IPS-NIHi7 (cell line): ENCODE data around the gene UTP20.
"Not testable (repeated sequence)": the region's sequence is repeated elsewhere in the genome, so short reads cannot be mapped to it uniquely, and the experiment has no call there.

Experiments used
- DNase-seq: peaks from one replicate; pipeline ENCODE4 v3.0.0; 2012; ENCODE audit warnings: mixed read lengths; ENCODE audit errors: extremely low spot score

Gene UTP20

GRCh38 chr12:101327051-101327450 is 47.1 kb downstream of the UTP20 start:
- DNase-seq, result no peak

- DNase-seq, result no peak
These were observed 47.6 kb downstream of the UTP20 start for GRCh38 chr12:101327546-101327945.

GRCh38 chr12:101328917-101329316 is 49.0 kb downstream of the UTP20 start:
- DNase-seq, result no peak

GRCh38 chr12:101330631-101331030 is 50.7 kb downstream of the UTP20 start:
- no peak for DNase-seq

- no peak for DNase-seq
These were observed 56.5 kb downstream of the UTP20 start for GRCh38 chr12:101336437-101336836.

GRCh38 chr12:101338087-101338486 is 58.2 kb downstream of the UTP20 start:
- no peak for DNase-seq

- DNase-seq, result no peak
These were observed 64.0 kb downstream of the UTP20 start for GRCh38 chr12:101343893-101344292.

- DNase-seq, result no peak
These were observed 71.8 kb downstream of the UTP20 start for GRCh38 chr12:101351682-101352081.

GRCh38 chr12:101356794-101357193 is 76.9 kb downstream of the UTP20 start:
- no peak for DNase-seq

- DNase-seq, result no peak
These were observed 81.5 kb downstream of the UTP20 start for GRCh38 chr12:101361455-101361854.

GRCh38 chr12:101368016-101368415 is 88.1 kb downstream of the UTP20 start:
- DNase-seq, result no peak

- no peak for DNase-seq
These were observed 92.5 kb downstream of the UTP20 start for GRCh38 chr12:101372431-101372830.

- DNase-seq, result no peak
These were observed 95.7 kb downstream of the UTP20 start for GRCh38 chr12:101375573-101375972.

GRCh38 chr12:101379149-101379548 is 99.2 kb downstream of the UTP20 start:
- no peak for DNase-seq

GRCh38 chr12:101391181-101391580 is 111.3 kb downstream of the UTP20 start:
- DNase-seq, result not testable (repeated sequence)

- no peak for DNase-seq
These were observed 127.1 kb downstream of the UTP20 start for GRCh38 chr12:101407049-101407435.

- DNase-seq, result peak; percentile 83
These were observed 127.8 kb downstream of the UTP20 start, which contains the start of gene ARL1 for GRCh38 chr12:101407436-101408345. TSS of gene ARL1 (minus strand) at chr12:101407772. CDS start at chr12:101407645, 127 bp downstream.

GRCh38 chr12:101410169-101410568 is 130.3 kb downstream of the UTP20 start:
- DNase-seq, result not testable (repeated sequence)

GRCh38 chr12:101414533-101415119 is 134.7 kb downstream of the UTP20 start:
- DNase-seq, result peak; percentile 41

- no peak for DNase-seq
These were observed 135.3 kb downstream of the UTP20 start for GRCh38 chr12:101415228-101415627.

- DNase-seq, result not testable (repeated sequence)
These were observed 142.2 kb downstream of the UTP20 start for GRCh38 chr12:101422066-101422465.

GRCh38 chr12:101424620-101425019 is 144.7 kb downstream of the UTP20 start:
- DNase-seq, result no peak

GRCh38 chr12:101430456-101430855 is 150.6 kb downstream of the UTP20 start:
- no peak for DNase-seq
